Spleen (tissue), 7 donors: ENCODE data around the gene PRICKLE3.

Experiments used
- POLR2A ChIP-seq, 3 donors: fragments of 450-650 bp; IDR thresholded peaks; one replicate each; pipeline ENCODE4 v1.5.1; 2017; ENCODE audit warnings: antibody characterized with exemption in 3 of 3, mild to moderate bottlenecking in 1 of 3
- POLR2AphosphoS5 ChIP-seq, 3 donors: sonication (generic); formaldehyde crosslinking; IDR thresholded peaks; one replicate each; pipeline ENCODE4 v1.5.1; 2017; ENCODE audit warnings: antibody characterized with exemption in 3 of 3
- TF ChIP-seq, protein P1 (sequence below), 11 experiments: fragments of 200-600 bp in 7 of 11; fragments of 450-650 bp in 4 of 11; sonication (generic) in 4 of 11; IDR thresholded peaks in 8 of 11; conservative IDR thresholded peaks in 3 of 11; 1 replicate in 7 of 11; 2 replicates in 4 of 11; pipeline versions ENCODE4 v1.4.0 to v1.8.0; 2016 to 2021; ENCODE audit warnings: antibody characterized with exemption in 11 of 11, inconsistent platforms in 4 of 11, mild to moderate bottlenecking in 1 of 11
- donor health status: DM: no; HTN: no; CAD: no; lungs with moderate emphysema.
- donor health status: DM: no; HTN: no; CAD: no.
- donor health status: DM: no; HTN: no; CAD: no.

DNA sequence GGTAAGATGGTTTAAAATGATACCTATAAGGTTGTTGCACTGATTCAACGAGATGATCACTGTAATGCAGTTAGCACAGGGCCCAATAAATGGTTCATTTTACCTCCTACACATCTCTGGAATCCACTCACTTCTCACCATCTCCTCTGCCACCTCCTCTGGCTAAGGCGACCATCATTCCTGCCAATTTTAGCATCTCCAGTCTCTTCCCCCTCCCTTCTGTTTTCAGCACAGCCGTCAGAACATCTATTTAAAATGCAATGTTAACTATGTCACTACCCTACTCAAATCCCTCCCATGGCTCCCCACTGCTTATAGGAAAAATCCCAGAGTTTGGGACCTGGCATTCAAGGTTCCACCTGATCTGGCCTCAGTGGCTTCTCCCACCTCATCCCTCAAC is 17.4 kb upstream of the PRICKLE3 start:
- TF ChIP-seq POLR2AphosphoS5 (IDR thresholded peaks at IDR 0.05) (no peak), POLR2A (IDR thresholded peaks at IDR 0.05) (no peak)
- TF ChIP-seq, protein P1, sequence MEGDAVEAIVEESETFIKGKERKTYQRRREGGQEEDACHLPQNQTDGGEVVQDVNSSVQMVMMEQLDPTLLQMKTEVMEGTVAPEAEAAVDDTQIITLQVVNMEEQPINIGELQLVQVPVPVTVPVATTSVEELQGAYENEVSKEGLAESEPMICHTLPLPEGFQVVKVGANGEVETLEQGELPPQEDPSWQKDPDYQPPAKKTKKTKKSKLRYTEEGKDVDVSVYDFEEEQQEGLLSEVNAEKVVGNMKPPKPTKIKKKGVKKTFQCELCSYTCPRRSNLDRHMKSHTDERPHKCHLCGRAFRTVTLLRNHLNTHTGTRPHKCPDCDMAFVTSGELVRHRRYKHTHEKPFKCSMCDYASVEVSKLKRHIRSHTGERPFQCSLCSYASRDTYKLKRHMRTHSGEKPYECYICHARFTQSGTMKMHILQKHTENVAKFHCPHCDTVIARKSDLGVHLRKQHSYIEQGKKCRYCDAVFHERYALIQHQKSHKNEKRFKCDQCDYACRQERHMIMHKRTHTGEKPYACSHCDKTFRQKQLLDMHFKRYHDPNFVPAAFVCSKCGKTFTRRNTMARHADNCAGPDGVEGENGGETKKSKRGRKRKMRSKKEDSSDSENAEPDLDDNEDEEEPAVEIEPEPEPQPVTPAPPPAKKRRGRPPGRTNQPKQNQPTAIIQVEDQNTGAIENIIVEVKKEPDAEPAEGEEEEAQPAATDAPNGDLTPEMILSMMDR (IDR thresholded peaks at IDR 0.05 in 8 of 11, conservative IDR thresholded peaks at IDR 0.05 in 3 of 11), result no peak
